ENCODE data around the gene TFPI.

DNA sequence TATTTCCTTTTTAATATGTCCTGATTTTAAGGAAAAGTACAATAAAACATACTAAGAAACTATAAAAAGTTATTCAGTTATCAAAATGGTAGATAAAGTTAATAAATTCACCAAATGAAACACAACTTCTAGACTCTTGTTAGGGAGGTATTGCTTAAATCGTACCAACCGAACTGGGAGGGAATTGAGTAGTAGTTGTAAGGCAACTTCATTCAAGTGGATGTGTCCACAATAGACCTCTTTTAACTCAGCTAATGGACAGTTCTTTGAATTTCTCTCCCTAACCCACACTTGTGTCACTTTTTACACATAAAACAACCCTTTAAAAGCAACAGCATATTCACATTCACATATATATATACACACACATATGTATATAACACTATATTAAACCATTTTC is 57.1 kb downstream of the TFPI start:
- TF ChIP-seq, protein P1, sequence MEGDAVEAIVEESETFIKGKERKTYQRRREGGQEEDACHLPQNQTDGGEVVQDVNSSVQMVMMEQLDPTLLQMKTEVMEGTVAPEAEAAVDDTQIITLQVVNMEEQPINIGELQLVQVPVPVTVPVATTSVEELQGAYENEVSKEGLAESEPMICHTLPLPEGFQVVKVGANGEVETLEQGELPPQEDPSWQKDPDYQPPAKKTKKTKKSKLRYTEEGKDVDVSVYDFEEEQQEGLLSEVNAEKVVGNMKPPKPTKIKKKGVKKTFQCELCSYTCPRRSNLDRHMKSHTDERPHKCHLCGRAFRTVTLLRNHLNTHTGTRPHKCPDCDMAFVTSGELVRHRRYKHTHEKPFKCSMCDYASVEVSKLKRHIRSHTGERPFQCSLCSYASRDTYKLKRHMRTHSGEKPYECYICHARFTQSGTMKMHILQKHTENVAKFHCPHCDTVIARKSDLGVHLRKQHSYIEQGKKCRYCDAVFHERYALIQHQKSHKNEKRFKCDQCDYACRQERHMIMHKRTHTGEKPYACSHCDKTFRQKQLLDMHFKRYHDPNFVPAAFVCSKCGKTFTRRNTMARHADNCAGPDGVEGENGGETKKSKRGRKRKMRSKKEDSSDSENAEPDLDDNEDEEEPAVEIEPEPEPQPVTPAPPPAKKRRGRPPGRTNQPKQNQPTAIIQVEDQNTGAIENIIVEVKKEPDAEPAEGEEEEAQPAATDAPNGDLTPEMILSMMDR (IDR thresholded peaks at IDR 0.05; ENCODE audit: borderline replicate concordance, extremely low read depth, low read length, poor library complexity, severe bottlenecking): no peak
- no peak for TF ChIP-seq EZH2 (IDR thresholded peaks at IDR 0.05; ENCODE audit: borderline replicate concordance, low read depth, low read length, severe bottlenecking)

Data from DND-41 (cell line).